ENCODE results near the gene ZNF438.

ZNF438 gene

DNA sequence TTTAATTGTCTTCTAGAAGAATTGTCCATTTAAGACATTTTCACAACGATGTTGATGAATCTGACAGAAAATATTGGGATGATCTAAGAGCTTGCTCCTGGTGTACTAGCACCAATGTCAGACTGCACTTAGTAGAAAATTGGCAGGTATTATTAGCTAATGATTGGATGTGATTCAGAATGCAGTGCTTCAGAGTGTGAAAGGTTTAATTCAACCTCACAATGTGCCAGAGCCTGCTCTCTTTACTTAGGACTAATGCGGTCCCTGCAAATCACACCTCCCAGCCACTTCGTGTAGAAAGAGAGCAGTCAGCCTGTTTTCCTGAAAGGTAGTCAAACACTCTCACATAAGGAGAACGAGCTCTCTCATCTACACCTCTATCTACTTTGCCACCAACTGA lies 197.5 kb downstream of the ZNF438 start:
- TF ChIP-seq, protein P1, sequence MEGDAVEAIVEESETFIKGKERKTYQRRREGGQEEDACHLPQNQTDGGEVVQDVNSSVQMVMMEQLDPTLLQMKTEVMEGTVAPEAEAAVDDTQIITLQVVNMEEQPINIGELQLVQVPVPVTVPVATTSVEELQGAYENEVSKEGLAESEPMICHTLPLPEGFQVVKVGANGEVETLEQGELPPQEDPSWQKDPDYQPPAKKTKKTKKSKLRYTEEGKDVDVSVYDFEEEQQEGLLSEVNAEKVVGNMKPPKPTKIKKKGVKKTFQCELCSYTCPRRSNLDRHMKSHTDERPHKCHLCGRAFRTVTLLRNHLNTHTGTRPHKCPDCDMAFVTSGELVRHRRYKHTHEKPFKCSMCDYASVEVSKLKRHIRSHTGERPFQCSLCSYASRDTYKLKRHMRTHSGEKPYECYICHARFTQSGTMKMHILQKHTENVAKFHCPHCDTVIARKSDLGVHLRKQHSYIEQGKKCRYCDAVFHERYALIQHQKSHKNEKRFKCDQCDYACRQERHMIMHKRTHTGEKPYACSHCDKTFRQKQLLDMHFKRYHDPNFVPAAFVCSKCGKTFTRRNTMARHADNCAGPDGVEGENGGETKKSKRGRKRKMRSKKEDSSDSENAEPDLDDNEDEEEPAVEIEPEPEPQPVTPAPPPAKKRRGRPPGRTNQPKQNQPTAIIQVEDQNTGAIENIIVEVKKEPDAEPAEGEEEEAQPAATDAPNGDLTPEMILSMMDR (conservative IDR thresholded peaks at IDR 0.05; ENCODE audit: low read depth, low read length), result no peak
- H3K4me3 ChIP-seq (ENCODE audit: low read length), result no peak overlapping the region
- no peak for DNase-seq (ENCODE audit: low read depth)

DNA sequence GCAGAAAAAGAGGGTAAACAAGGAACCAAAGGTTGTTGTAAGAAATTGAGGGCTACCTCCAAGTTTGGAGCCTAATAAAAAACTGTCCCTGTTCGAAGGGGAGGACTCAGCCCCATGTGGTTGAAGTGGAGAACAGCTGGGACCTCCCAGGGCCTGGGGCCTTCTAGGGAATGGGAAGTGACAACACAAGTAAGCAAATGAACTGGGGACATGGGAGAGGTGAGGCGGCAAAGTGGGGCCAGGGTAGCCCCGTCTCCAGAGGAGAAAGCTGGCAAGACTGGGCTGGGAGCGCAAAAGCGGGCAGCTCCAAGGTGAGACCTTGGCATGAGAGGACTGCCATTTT lies 198.1 kb downstream of the ZNF438 start:
- no peak for DNase-seq (ENCODE audit: low read depth)
- TF ChIP-seq, protein P1 (conservative IDR thresholded peaks at IDR 0.05; ENCODE audit: low read depth, low read length), result no peak
- no peak overlapping the region for H3K4me3 ChIP-seq (ENCODE audit: low read length)

GRCh38 chr10:30832749-30833627 lies 198.7 kb downstream of the ZNF438 start:
- TF ChIP-seq, protein P1 (conservative IDR thresholded peaks at IDR 0.05; ENCODE audit: low read depth, low read length), result no peak
- no peak overlapping the region for H3K4me3 ChIP-seq (ENCODE audit: low read length)
- no peak for DNase-seq (ENCODE audit: low read depth)

GRCh38 chr10:30832001-30832748 lies 199.5 kb downstream of the ZNF438 start:
- TF ChIP-seq, protein P1 (conservative IDR thresholded peaks at IDR 0.05; ENCODE audit: low read depth, low read length), result no peak
- no peak for DNase-seq (ENCODE audit: low read depth)
- H3K4me3 ChIP-seq (ENCODE audit: low read length), result no peak overlapping the region

DNA sequence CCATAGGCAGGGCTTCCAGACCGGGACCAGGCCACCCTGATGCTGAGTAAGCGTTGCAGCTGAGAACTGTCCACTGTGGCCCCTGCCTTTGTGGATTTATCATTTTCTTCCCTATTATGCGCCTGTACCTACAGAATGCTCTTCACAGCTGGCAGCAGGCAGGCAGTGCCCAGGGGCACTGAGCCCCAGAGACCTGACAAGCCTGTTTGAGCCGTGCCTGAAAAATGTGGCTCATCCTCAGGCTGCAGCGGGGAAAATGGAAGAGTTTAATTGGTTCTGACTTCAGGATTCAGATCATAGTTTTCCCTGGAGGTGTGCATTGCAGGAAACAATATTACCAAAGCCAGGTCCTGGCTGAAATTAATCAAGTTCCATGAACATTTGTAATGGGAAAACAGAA lies 200.2 kb downstream of the ZNF438 start:
- TF ChIP-seq, protein P1 (conservative IDR thresholded peaks at IDR 0.05; ENCODE audit: low read depth, low read length), result no peak

GRCh38 chr10:30830315-30831230 lies 201.1 kb downstream of the ZNF438 start:
- TF ChIP-seq, protein P1 (conservative IDR thresholded peaks at IDR 0.05; ENCODE audit: low read depth, low read length), result no peak
- no peak overlapping the region for H3K4me3 ChIP-seq (ENCODE audit: low read length)
- DNase-seq (ENCODE audit: low read depth), result no peak

More for the DNA sequence above, 200.2 kb downstream of the ZNF438 start:
- no peak overlapping the region for H3K4me3 ChIP-seq (ENCODE audit: low read length)
- DNase-seq (ENCODE audit: low read depth), result no peak
